Left cardiac atrium (tissue), 4 donors: ENCODE results near the gene CBX3. TPM values are rescaled to one million over a fixed set of nuclear protein-coding genes. Genes with fewer than 3 reads are reported as not detected.
"Not testable (repeated sequence)": the region's sequence is repeated elsewhere in the genome, so short reads cannot be mapped to it uniquely, and the experiment has no call there.

Source experiments
- ATAC-seq, 2 donors: fragments of 200-7000 bp; cut with Tn5 transposase; one replicate each; pipeline ENCODE4 v1.9.1; 2020; ENCODE audit warnings: mild to moderate bottlenecking in 2 of 2, moderate library complexity in 2 of 2
- DNase-seq: peaks from one replicate; pipeline ENCODE4 v3.0.0-alpha.2; 2020
- intact Hi-C, 2 donors: fragments of 100-400 bp; cut with DNase I; formaldehyde crosslinking; loops; one replicate each; pipeline versions ENCODE4 v1.14.1 to v1.15.1; 2022 to 2023
- total RNA-seq, 2 donors: library from RNA; stranded (reverse); fragmentation: NEBNext Ultra II Directional; extraction: Animal tissue kit (Norgen Biotek cat#: 25700); gene quantifications; one replicate each; pipeline ENCODE4 v1.2.1, GENCODE V29; 2021
- donor health status: DM: no; HTN: yes; CAD: no.
- donor health status: DM: no; HTN: yes; CAD: no; lungs with severe emphysema.
- donor health status: DM: yes; HTN: yes; CAD: no.
- donor health status: Dilated cardiomyopathy.

CBX3 gene
- total RNA-seq, 2 donors from 2014 or later = 61.9 to 82.7 TPM

DNA sequence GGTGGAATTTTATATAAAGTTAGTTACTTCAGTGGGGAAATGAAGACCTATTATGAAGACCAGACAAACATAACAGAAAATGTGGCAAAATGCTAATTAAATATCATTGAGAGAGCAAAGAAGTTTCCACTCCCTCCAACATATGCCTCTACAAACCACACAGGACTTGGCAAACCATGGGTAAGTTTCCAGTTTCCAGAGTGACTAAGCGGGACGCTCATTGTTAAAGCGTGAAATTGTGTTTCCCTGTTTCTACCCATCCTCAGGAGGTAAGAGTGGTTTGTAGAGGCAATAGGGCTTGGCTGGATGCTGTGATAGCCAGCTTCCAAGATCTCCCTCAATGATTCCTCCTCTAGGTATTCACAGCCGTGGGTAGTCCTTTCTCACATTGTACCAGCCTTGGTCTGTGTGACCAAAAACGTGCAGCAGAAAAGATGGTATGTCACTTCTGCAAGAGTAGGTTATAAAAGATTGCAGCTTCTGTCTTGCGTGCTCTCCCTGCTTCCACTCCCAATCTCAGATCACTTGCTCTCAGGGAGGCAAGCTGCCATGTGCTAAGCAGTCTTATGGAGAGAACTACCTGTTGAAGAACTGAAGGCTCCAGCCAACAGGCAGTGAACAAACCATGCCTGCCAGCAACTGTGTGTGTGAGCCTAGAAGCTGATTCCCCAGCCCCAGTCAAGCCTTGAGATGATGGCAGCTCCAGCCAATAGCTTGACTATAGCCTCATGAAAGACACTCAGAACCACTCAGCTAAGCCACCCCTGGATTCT lies 35.7 kb downstream of the CBX3 start:
- DNase-seq (no peak), ATAC-seq (no peak)
- intact Hi-C loops = no loop called here

- intact Hi-C loops = no loop called here
- DNase-seq (no peak), ATAC-seq (no peak)
Measured at GRCh38 chr7:26238032-26238431, 36.5 kb downstream of the CBX3 start.

GRCh38 chr7:26245150-26245549 lies 43.6 kb downstream of the CBX3 start:
- DNase-seq (no peak), ATAC-seq (no peak)
- intact Hi-C loops = no loop called here

DNA sequence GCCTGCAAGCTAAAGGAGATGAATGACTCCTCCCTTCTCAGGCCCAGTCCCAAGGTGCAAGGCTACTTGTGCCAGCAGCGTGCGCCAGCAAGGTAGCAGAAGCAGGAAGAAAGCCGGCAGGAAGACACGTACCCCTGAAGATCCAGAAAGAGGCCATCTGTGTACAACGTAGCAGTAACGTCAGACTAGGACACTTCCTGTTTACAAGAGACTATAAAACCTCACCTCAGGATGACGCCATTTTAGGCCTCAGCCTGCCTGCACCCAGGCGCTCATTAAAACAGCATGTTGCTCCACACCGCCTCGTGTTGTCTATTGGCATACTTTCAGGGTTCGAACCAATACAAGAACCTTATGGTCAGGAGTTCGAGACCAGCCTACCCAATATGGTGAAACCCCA lies 48.7 kb downstream of the CBX3 start:
- ATAC-seq (no peak), DNase-seq (no peak)
- intact Hi-C loops = no loop called here

DNA sequence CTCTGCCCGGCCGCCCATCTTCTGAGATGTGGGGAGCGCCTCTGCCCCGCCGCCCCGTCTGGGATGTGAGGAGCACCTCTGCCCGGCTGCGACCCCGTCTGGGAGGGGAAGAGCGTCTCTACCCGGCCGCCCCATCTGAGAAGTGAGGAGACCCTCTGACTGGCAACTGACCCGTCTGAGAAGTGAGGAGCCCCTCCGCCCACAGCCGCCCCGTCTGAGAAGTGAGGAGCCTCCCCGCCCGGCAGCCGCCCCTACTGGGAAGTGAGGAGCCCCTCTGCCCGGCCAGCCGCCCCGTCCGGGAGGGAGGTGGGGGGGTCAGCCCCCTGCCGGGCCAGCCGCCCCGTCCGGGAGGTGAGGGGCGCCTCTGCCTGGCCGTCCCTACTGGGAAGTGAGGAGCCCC lies 60.3 kb downstream of the CBX3 start:
- intact Hi-C loops, ATAC-seq, DNase-seq: not testable (repeated sequence)

Other genes starting within 250 kb of the CBX3 start
- 1 to 10 TPM; 1.3 to 1.7 TPM for gene NFE2L3, start 49.5 kb upstream of the CBX3 start, total RNA-seq
- 100 to 1,000 TPM; 330 to 390 TPM for gene HNRNPA2B1, start 999 bp upstream of the CBX3 start, total RNA-seq
- gene SNX10, start 90.1 kb downstream of the CBX3 start, total RNA-seq = 1 to 10 TPM; 5.7 to 7.1 TPM